ENCODE data around the gene CLASRP.

GRCh38 chr19:45115809-45116615 is 77.2 kb downstream of the CLASRP start:
- TF ChIP-seq CTCF (conservative IDR thresholded peaks at IDR 0.05; ENCODE audit: low read length) (no peak), EZH2phosphoT487 (IDR thresholded peaks at IDR 0.05; ENCODE audit: borderline replicate concordance, low read depth, low read length) (no peak)
